HEK293 (cell line): ENCODE results near the gene SPIRE2.

Source experiments
- HOXD13 ChIP-seq: sonication (generic); formaldehyde crosslinking; IDR thresholded peaks from 2 replicates; pipeline ENCODE4 v1.8.0; 2022; ENCODE audit warnings: missing genetic modification reagents, borderline replicate concordance
- MZF1 ChIP-seq: fragments of 450-650 bp; formaldehyde crosslinking; IDR thresholded peaks from 2 replicates; pipeline ENCODE4 v1.5.1; 2017; ENCODE audit warnings: missing biosample characterization, missing genetic modification characterization, borderline replicate concordance
- ZNF529 ChIP-seq: fragments of 450-650 bp; formaldehyde crosslinking; IDR thresholded peaks from 2 replicates; pipeline ENCODE4 v1.5.1; 2017; ENCODE audit warnings: missing genetic modification characterization, missing biosample characterization; ENCODE audit not compliant: insufficient replicate concordance

- no peak for TF ChIP-seq ZNF529 (tag by site-specific recombination)
- TF ChIP-seq HOXD13 (CRISPR knock-in tag): no peak
- no peak for TF ChIP-seq MZF1 (tag by site-specific recombination)
These were observed 34.5 kb downstream of the SPIRE2 start for GRCh38 chr16:89862732-89863131.
